ENCODE measurements around the gene XPO5. TPM values are rescaled to one million over a fixed set of nuclear protein-coding genes. Genes with fewer than 3 reads are reported as not detected.
A peak's percentile ranks its signal among the peaks of the same experiment; 100 is the strongest.

Gene XPO5
- total and polyA plus RNA-seq, 11 donors, result 6.0 to 22.4 (median 16.4) TPM

GRCh38 chr6:43496370-43497128 lies 79.3 kb downstream of the XPO5 start:
- H3K27ac ChIP-seq, result peak overlapping the region in 2 of 12 donors; percentile 35 to 63
- no peaks in the 10 kb centered on the region for H3K27me3 ChIP-seq
- no peak overlapping the region for H3K4me3 ChIP-seq
- H3K4me1 ChIP-seq, result peaks cover 0 to 63% (median 46%) of the 10 kb centered on the region in 12 donors
- TF ChIP-seq POLR2A (IDR thresholded peaks at IDR 0.05) (no peak), CTCF (IDR thresholded peaks at IDR 0.05) (peak; percentile 34 to 73 (median 63))
- 34 to 46% (median 37%) methylated on average over 17 to 18 of the region's 18 CpGs for WGBS, 4 donors
- DNase-seq (no peak), ATAC-seq (peak in 3 of 4 donors; percentile 33 to 42 (median 33))
- H3K9me3 ChIP-seq, result no peaks in the 10 kb centered on the region
- intact Hi-C loops (cut with DNase I), result loop anchor here in 5 of 10 donors (2.0 to 10.0 kb wide), 3 partner anchors 42 to 112 kb away; partner anchors contain the start of gene DLK2 (in 3 of the 5)
- H3K36me3 ChIP-seq, result peaks cover 0 to 41% (median 31%) of the 10 kb centered on the region in 9 donors

GRCh38 chr6:43495409-43495941 lies 80.4 kb downstream of the XPO5 start:
- 62 to 78% (median 70%) methylated on average over 3 to 4 of the region's 4 CpGs for WGBS, 4 donors
- intact Hi-C loops (cut with DNase I), result loop anchor here in 4 of 10 donors (1.0 to 10.0 kb wide), 4 partner anchors 38 to 111 kb away; partner anchors contain the start of gene DLK2 (in 1 of the 4)
- no peak for ATAC-seq
- H3K27ac ChIP-seq, result peak overlapping the region in 1 of 12 donors; percentile 35
- no peak for DNase-seq
- peak in 5 of 12 donors; percentile 13 to 23 (median 14) for TF ChIP-seq CTCF (IDR thresholded peaks at IDR 0.05)
- no peak for TF ChIP-seq POLR2A (IDR thresholded peaks at IDR 0.05)
- H3K4me3 ChIP-seq, result no peak overlapping the region
- peaks cover 0 to 31% (median 25%) of the 10 kb centered on the region in 9 donors for H3K36me3 ChIP-seq
- no peaks in the 10 kb centered on the region for H3K9me3 ChIP-seq
- H3K27me3 ChIP-seq, result no peaks in the 10 kb centered on the region
- peaks cover 0 to 62% (median 42%) of the 10 kb centered on the region in 12 donors for H3K4me1 ChIP-seq

GRCh38 chr6:43494766-43495165 lies 81.1 kb downstream of the XPO5 start:
- no peak overlapping the region for H3K4me3 ChIP-seq
- intact Hi-C loops (cut with DNase I), result loop anchor here in 4 of 10 donors (1.0 to 10.0 kb wide), 4 partner anchors 37 to 110 kb away; partner anchors contain the start of gene DLK2 (in 1 of the 4)

More at GRCh38 chr6:43494766-43495165, 81.1 kb downstream of the XPO5 start:
- WGBS, 4 donors, result 91 to 98% (median 97%) methylated on average over 3 to 4 of the region's 4 CpGs
- no peak overlapping the region for H3K27ac ChIP-seq
- ATAC-seq (no peak), DNase-seq (no peak)
- no peaks in the 10 kb centered on the region for H3K27me3 ChIP-seq
- H3K36me3 ChIP-seq, result peaks cover 0 to 24% (median 18%) of the 10 kb centered on the region in 9 donors
- peaks cover 0 to 62% (median 38%) of the 10 kb centered on the region in 12 donors for H3K4me1 ChIP-seq
- H3K9me3 ChIP-seq, result no peaks in the 10 kb centered on the region
- TF ChIP-seq CTCF (IDR thresholded peaks at IDR 0.05) (no peak), POLR2A (IDR thresholded peaks at IDR 0.05) (no peak)
